HG03280 (cell line): Measurements from ENCODE around the gene RRN3.
"Not testable (repeated sequence)": the region's sequence is repeated elsewhere in the genome, so short reads cannot be mapped to it uniquely, and the experiment has no call there.

Source experiments
- ATAC-seq: cut with Tn5 transposase; IDR thresholded peaks from one replicate; pipeline ENCODE4 v1.9.1; 2021; ENCODE audit warnings: mild to moderate bottlenecking, moderate library complexity; ENCODE audit not compliant: unreplicated experiment

Gene RRN3

DNA sequence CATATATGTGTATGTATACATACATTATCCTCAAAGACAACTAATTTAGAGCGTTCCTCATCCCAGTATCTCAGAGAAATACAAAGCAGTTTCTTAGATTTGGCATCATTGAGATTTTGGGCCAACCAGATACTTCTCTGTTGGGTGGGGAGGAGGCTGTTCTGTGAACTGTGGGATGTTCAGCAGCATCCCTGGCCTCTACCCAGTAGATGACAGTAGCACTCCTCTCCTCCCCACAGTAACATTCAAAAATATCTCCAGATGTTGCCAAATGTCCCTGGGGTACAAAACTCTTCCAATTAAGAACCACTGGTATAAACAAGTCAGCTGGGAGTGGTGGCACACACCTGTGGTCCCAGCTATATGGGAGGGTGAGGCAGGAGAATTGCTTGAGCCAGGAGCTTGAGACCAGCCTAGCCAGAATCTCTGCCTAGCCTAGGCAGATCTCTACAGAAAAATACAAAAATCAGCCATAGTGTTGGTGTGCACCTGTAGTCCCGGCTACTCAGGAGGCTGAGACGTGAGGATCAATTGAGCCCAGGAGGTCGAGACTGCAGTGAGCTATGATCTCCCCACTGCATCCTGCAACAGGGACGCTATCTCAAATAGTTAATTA is 6.4 kb upstream of the RRN3 start:
- not testable (repeated sequence) for ATAC-seq

GRCh38 chr16:15099366-15099909 is 5.4 kb upstream of the RRN3 start:
- not testable (repeated sequence) for ATAC-seq

DNA sequence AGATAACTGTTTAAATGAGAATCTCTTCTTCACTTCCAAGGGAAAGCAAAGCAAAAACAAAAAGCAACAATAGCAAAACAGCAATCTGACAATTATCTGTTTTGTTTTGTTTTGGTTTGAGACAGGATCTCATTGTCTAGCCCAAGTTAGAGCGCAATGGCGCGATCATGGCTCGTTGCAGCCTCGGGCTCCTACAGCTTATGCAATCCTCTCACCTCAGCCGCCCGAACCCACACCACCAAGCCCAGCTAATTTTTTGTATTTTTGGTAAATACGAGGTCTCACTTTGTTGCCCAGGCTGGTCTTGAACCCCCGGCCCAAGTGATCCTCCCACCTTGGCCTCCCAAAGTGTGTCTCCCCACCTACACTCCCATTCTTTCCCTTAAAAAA is 2.5 kb upstream of the RRN3 start:
- not testable (repeated sequence) for ATAC-seq

DNA sequence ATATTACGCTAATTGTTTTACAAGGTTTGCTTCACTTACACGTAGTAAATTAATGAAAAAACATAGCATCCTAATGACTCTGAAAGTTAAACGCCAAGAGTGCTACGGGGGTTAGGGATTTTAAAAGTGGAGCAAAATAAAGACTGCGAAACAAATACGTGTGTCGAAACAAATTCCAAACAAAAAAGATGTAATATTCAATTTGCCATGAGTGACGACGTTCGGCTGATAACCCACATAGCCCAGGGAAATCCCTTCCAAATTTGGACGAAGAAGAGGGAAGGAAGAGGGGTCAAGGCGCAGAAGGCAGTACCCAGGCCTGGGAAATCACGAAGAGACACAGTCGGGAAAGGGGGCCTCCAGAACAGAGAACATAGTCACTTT is 509 bp downstream of the RRN3 start:
- ATAC-seq: not testable (repeated sequence)

- not testable (repeated sequence) for ATAC-seq
Observed at GRCh38 chr16:15090663-15091269, 3.3 kb downstream of the RRN3 start.

DNA sequence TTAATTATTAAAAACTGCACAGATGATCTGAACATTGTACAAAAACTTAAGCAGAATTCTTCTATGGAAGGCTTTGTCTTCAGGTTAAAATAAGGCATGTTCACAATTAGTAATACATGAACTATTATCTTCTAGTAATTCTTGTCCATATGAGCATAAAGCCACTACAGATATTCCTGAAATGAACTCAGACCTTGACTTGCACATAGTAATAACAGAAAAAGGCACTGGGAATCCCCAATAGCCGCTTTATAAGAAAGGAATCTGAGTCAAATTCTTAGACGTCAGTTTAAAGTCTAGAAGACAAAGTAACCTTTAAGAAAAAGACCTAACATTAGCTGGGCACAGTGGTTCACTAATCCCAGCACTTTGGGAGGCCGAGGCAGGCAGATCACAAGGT is 11.3 kb downstream of the RRN3 start:
- ATAC-seq: not testable (repeated sequence)

GRCh38 chr16:15080883-15081282 is 13.2 kb downstream of the RRN3 start:
- not testable (repeated sequence) for ATAC-seq

DNA sequence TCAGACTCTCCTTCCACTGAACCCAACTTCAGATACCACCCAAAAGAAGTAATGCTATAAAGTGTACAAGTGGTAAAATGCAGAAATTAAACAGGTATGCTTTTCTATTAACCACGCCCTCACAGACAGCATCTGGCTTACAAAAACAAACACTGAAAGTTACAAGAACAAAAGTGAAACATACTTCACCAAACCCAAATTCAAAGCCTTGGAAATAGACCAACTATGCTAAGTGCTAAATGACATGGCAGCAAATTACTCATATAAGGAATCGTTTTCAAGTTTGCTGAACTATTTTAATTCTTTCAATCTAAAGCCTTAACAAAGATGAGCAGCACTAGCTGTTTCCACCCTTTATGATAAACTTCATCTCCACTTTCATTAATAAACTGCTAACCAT is 17.9 kb downstream of the RRN3 start:
- ATAC-seq: not testable (repeated sequence)

- no peak for ATAC-seq
Observed at GRCh38 chr16:15073101-15073500, 21.0 kb downstream of the RRN3 start.

DNA sequence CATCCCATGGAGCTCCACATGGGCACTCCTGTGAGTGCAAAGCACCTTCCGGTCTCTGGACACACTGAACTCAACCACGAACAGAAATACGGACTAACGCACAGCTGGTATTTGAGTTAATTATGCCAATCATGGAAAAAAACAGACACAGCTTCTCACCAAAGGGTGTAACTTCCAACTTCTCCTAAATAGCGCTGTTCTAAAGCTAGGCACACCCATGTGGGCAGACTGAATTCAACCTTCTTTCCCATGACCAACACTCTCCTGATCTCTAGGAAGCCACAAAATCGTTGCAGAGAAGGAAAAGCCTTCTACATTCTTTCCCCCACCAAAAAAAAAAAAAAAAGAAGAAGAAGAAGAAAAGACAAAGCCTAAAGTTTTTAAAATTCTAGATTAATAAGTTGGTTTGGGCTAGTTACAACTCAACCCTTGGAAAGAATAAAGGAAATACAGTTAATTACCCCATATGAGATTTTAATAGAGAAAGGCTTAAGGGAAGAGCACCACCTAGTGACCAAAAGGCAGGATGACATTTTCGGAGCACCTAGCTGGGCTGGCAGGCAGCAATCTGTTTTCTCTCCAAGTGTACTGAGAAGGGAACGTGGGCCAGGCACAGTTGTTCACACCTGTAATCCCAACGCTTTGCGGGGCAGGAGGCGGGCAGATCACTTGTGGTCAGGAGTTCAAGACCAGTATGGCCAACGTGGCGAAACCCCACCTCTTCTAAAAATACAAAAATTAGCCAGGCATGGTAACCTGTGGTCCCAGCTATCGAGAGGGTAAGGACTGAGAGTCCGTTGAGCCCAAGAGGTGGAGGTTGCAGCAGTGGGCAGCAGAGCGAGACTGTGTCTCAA is 21.9 kb downstream of the RRN3 start:
- not testable (repeated sequence) for ATAC-seq

GRCh38 chr16:15071013-15071412 is 23.1 kb downstream of the RRN3 start:
- not testable (repeated sequence) for ATAC-seq

DNA sequence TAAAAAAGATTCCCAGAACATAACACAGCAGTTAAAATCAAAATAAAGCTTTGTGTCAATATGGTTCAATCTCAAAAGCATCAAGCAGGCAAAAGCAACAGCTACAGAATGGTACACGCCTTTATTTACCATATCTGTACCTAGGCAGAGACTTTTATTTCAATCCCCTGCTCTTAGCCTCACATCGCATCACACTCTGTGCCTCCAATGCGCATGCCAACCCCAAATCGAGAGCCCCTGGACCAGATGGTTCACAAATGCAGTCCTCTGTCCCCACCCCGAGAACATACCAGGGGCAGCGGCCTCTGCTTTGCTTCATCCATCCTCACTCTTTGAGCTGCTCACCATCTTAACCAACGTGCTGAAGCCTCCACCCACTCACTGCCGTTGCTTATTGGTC is 27.4 kb downstream of the RRN3 start:
- not testable (repeated sequence) for ATAC-seq

- ATAC-seq: not testable (repeated sequence)
Observed at GRCh38 chr16:15065961-15066360, 28.1 kb downstream of the RRN3 start.

DNA sequence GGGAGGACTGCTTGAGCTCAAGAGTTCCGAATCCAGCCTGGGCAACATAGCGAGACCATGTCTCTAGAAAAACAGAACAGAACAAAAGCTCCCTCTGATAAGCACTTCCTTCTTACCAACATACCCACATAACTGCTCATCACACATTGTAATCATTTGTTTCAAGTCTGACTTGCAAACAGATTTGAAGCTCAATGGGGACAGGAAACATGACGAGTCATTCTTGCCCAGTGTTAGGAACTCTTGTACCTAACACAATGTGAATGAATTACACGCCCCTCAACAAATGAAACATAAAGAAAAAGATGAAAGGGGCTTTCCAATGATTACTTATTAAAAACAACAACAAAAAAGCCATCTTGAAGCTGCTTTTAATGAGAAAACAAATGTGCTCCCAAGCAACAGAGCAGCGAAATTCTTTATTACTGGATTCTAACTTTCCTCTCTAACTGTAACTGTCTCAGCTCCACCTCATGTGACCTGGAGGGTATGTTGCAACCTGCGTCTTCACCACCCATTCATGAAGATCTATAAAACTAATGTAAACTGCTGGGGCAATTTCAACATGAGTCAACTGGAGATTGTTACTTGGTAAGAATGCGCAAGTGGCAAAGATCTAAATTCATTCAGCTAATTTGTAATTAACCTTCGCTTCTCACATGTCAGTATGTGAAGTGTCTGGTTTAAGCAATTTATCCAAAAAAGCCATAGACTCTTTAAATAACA is 31.8 kb downstream of the RRN3 start:
- ATAC-seq: not testable (repeated sequence)

GRCh38 chr16:15059324-15059723 is 34.7 kb downstream of the RRN3 start:
- no peak for ATAC-seq

DNA sequence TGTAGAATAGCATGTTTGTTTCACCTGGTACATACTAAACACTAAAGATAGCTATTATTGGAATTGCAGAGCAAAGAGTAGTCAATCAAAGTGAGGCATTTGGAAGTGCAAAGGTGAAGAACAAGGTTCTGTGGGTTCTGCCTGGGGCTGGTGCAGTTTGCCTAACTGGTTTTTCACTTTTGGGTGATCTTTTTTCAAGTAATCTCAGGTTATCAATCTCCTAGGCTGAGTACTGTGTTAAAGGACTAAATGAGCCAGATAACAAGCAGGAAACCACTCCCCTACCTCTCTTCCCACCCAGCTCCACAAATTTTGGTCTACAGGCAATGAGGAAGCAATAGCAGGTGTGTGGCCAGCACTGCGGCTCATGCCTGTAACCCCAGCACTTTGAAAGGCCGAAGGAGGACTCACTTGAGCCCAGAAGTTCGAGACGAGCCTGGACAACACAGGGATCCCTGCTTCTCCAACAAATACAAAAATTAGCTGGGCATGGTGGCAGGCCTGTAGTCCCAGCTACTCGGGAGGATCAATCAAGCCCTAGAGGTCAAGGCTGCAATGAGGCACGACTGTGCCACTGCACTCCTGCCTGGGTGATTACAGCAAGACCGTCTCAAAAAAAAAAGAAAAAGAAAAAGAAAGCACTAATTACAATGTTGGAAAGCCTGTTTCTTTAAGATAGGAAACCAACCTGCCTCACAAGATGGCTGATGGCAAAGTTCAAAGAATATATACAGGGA is 36.2 kb downstream of the RRN3 start:
- no peak for ATAC-seq

- ATAC-seq: peak; percentile 62
Observed at GRCh38 chr16:15055141-15056053, 38.7 kb downstream of the RRN3 start.

GRCh38 chr16:15054357-15055140 is 39.5 kb downstream of the RRN3 start:
- no peak for ATAC-seq
